ENCODE results near the gene WLS. TPM values are rescaled to one million over a fixed set of nuclear protein-coding genes. Genes with fewer than 3 reads are reported as not detected.
A peak's percentile ranks its signal among the peaks of the same experiment; 100 is the strongest.

The WLS gene
- total RNA-seq, 2 donors from 2014 or later: 51.0 to 55.8 TPM

DNA sequence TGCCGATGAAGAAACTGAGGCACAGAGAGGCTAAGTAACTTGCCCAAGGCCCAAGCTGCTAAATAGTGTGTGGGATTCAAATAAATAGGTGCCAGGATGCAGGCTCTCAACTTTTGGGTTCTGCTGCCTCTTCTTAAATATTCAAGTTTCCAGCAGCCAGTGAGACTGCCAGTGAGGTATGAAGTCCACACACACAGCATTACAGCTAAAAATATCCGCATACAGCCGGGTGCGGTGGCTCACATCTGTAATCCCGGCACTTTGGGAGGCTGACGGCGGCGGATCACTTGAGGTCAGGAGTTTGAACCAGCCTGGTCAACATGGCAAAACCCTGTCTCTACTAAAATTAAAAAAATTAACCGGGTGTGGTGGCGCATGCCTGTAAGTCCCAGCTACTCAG lies 103.5 kb downstream of the WLS start:
- DNase-seq (ENCODE audit: low spot score): no peak
- no peaks in the 10 kb centered on the region for H3K9me3 ChIP-seq
- no peak for TF ChIP-seq CTCF (IDR thresholded peaks at IDR 0.05)
- no peak overlapping the region for H3K4me3 ChIP-seq
- peaks cover 26% of the 10 kb centered on the region for H3K36me3 ChIP-seq
- H3K4me1 ChIP-seq: peaks cover 0 to 10% of the 10 kb centered on the region in 2 donors
- H3K27me3 ChIP-seq: no peaks in the 10 kb centered on the region
- peak overlapping the region in 1 of 2 donors; percentile 7 for H3K27ac ChIP-seq

DNA sequence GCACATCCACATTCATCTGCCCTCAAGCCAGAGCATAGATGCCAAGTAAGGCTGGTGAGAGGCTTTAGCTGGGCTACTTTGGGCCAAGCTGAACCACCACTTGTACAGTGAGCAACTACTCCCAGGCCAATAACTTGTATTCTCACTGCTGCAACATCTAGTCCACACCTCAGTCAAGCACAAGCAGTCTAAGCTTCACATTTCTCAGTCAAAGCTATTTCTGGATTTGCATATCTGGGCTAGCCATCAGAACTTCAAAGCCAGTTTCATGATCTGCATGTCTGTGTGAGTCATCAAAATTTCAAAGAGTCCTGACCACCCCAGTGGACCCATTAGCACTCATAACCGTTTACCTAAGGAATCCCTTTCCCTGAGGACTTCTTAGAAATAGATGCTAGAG lies 104.2 kb downstream of the WLS start:
- DNase-seq (ENCODE audit: low spot score): no peak
- H3K27me3 ChIP-seq: no peaks in the 10 kb centered on the region
- no peak for TF ChIP-seq CTCF (IDR thresholded peaks at IDR 0.05)
- peaks cover 0 to 10% of the 10 kb centered on the region in 2 donors for H3K4me1 ChIP-seq
- peak overlapping the region in 1 of 2 donors; percentile 42 for H3K27ac ChIP-seq
- no peak overlapping the region for H3K4me3 ChIP-seq
- H3K9me3 ChIP-seq: no peaks in the 10 kb centered on the region
- H3K36me3 ChIP-seq: peaks cover 19% of the 10 kb centered on the region

DNA sequence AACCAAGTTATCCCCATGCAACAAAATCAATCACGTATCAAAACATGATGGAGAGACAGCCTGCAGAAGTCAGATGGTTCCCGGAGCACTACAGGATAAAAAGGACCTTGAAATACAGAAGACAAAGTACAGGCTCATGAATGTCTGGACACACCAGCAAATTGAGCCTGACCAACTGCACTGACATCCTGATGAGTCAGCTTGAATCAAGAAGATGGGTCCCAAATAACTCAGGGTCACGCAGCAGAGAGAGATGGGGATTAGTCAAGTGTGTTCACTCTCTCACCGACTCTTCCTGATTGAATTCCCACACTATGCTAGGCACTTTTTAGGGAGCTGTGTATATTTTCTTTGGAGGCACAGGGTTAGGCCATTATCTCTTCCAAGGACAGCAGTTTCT lies 110.8 kb downstream of the WLS start:
- Histone ChIP-seq H3K4me3 (no peak overlapping the region), H3K4me1 (no peaks in the 10 kb centered on the region), H3K36me3 (peaks cover 9% of the 10 kb centered on the region), H3K27me3 (no peaks in the 10 kb centered on the region), H3K9me3 (no peaks in the 10 kb centered on the region), H3K27ac (no peak overlapping the region)
- TF ChIP-seq CTCF (IDR thresholded peaks at IDR 0.05): no peak
- DNase-seq (ENCODE audit: low spot score): no peak

DNA sequence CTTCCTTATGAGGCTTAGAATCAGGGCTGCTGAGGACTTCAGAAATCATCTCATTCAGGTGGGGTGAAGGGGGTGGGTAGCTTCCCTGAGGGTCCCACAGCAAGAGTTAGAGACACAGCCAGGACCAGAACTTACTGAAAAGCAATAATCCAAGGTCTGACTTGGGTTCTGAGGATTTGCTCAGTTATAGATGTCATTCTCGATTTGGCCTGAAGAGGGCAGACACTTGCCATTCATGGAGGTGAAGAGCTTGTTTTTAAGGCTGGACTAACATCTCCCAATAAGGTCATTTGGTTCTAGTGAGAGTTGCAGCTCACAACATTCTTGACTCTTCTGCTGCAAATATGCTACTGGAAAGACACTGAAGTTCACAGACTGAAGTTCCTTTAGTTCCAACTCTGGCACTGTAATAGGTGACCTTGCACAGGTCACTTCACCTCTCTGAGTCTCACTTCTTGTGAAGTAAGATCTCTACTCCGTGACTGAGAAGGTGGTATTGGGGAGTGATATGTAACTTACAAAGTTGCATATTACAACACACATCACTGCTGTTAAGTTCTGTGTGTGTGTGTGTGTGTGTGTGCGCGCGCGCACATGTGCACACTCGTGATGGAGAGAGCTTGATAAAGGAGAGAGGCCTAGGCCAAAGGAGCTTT lies 112.1 kb downstream of the WLS start:
- DNase-seq (ENCODE audit: low spot score): no peak
- TF ChIP-seq CTCF (IDR thresholded peaks at IDR 0.05): peak; percentile 65 to 84
- no peaks in the 10 kb centered on the region for H3K36me3 ChIP-seq
- no peaks in the 10 kb centered on the region for H3K27me3 ChIP-seq
- no peak overlapping the region for H3K27ac ChIP-seq
- H3K4me1 ChIP-seq: no peaks in the 10 kb centered on the region
- no peak overlapping the region for H3K4me3 ChIP-seq
- H3K9me3 ChIP-seq: no peaks in the 10 kb centered on the region

GRCh38 chr1:68119445-68119844 lies 112.9 kb downstream of the WLS start:
- Histone ChIP-seq H3K4me1 (no peaks in the 10 kb centered on the region), H3K27me3 (no peaks in the 10 kb centered on the region), H3K36me3 (no peaks in the 10 kb centered on the region), H3K4me3 (no peak overlapping the region), H3K9me3 (no peaks in the 10 kb centered on the region), H3K27ac (no peak overlapping the region)
- no peak for TF ChIP-seq CTCF (IDR thresholded peaks at IDR 0.05)
- DNase-seq (ENCODE audit: low spot score): no peak

- Histone ChIP-seq H3K9me3 (no peaks in the 10 kb centered on the region), H3K4me1 (peaks cover 0 to 10% of the 10 kb centered on the region in 2 donors), H3K4me3 (no peak overlapping the region), H3K36me3 (no peaks in the 10 kb centered on the region), H3K27me3 (no peaks in the 10 kb centered on the region), H3K27ac (no peak overlapping the region)
- no peak for DNase-seq (ENCODE audit: low spot score)
- no peak for TF ChIP-seq CTCF (IDR thresholded peaks at IDR 0.05)
Measured at GRCh38 chr1:68117416-68117815, 114.9 kb downstream of the WLS start.

Data from right atrium auricular region (tissue), 2 donors.